PC-3 (cell line): ENCODE results near the gene PLIN1.

Experiments used
- CTCF ChIP-seq: fragments of 300-600 bp; sonication (generic); conservative IDR thresholded peaks from 2 replicates; pipeline ENCODE4 v1.5.1; 2017; ENCODE audit warnings: antibody characterized with exemption, low read depth, mild to moderate bottlenecking, low read length
- EZH2 ChIP-seq: fragments of 300-600 bp; sonication (generic); IDR thresholded peaks from one replicate; pipeline ENCODE4 v1.6.1; 2017; ENCODE audit warnings: antibody characterized with exemption, mild to moderate bottlenecking, low read length; ENCODE audit not compliant: unreplicated experiment

GRCh38 chr15:89680282-89680873 is 1.2 kb upstream of the PLIN1 start:
- TF ChIP-seq CTCF = no peak
- no peak for TF ChIP-seq EZH2
